Measurements from ENCODE around the gene ENDOD1. TPM values are rescaled to one million over a fixed set of nuclear protein-coding genes. Genes with fewer than 3 reads are reported as not detected.

Gene ENDOD1
- total and polyA plus RNA-seq, 2 experiments from 2014 or later, result 0.76 to 4.0 TPM

- TF ChIP-seq ETS1 (IDR thresholded peaks at IDR 0.05) (no peak), NANOG (IDR thresholded peaks at IDR 0.05; ENCODE audit: borderline replicate concordance) (no peak)
These were observed 14.1 kb downstream of the ENDOD1 start (continued) for GRCh38 chr11:95103701-95104100.

- Histone ChIP-seq H3K79me2 (replicated peaks; ENCODE audit: insufficient read depth) (no peaks in the 10 kb centered on the region), H3K4me3 (no peak overlapping the region), H3K27ac (ENCODE audit: low read depth) (no peak overlapping the region), H3K9me2 (ENCODE audit: insufficient read depth) (no peaks in the 10 kb centered on the region), H3F3A (replicated peaks; ENCODE audit: low read depth) (no peaks in the 10 kb centered on the region), H2AFZ (no peak overlapping the region), H4K20me1 (replicated peaks; ENCODE audit: insufficient read depth) (no peaks in the 10 kb centered on the region), H3K4me1 (ENCODE audit: insufficient read depth) (no peaks in the 10 kb centered on the region; the same call in 1 of the 2 replicates), H3K27me3 (ENCODE audit: insufficient read depth) (no peaks in the 10 kb centered on the region), H3K36me3 (ENCODE audit: insufficient read depth) (no peaks in the 10 kb centered on the region), H3K4me2 (no peak overlapping the region)
- H3K4me1 Mint-ChIP-seq, result peaks cover 19% of the 10 kb centered on the region
- ATAC-seq (no peak), DNase-seq (ENCODE audit: low spot score) (no peak)
- H3K4me3 Mint-ChIP-seq, result no peak overlapping the region
- no peaks in the 10 kb centered on the region for H3K36me3 Mint-ChIP-seq (ENCODE audit: low read depth)
- no peak overlapping the region for H3K27ac Mint-ChIP-seq
- no peaks in the 10 kb centered on the region for H3K9me3 Mint-ChIP-seq
- H3K27me3 Mint-ChIP-seq (ENCODE audit: insufficient read depth, low read depth, poor library complexity), result peaks cover 13% of the 10 kb centered on the region
- TF ChIP-seq, protein P1, sequence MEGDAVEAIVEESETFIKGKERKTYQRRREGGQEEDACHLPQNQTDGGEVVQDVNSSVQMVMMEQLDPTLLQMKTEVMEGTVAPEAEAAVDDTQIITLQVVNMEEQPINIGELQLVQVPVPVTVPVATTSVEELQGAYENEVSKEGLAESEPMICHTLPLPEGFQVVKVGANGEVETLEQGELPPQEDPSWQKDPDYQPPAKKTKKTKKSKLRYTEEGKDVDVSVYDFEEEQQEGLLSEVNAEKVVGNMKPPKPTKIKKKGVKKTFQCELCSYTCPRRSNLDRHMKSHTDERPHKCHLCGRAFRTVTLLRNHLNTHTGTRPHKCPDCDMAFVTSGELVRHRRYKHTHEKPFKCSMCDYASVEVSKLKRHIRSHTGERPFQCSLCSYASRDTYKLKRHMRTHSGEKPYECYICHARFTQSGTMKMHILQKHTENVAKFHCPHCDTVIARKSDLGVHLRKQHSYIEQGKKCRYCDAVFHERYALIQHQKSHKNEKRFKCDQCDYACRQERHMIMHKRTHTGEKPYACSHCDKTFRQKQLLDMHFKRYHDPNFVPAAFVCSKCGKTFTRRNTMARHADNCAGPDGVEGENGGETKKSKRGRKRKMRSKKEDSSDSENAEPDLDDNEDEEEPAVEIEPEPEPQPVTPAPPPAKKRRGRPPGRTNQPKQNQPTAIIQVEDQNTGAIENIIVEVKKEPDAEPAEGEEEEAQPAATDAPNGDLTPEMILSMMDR (conservative IDR thresholded peaks at IDR 0.05; ENCODE audit: low read depth in 2 of 2), result no peak
- TF ChIP-seq ZNF462 (CRISPR knock-in tag; IDR thresholded peaks at IDR 0.05) (no peak), ZNF114 (CRISPR knock-in tag; IDR thresholded peaks at IDR 0.05) (no peak), CREB1 (CRISPR knock-in tag; IDR thresholded peaks at IDR 0.05; ENCODE audit: low read depth) (no peak), NANOG (IDR thresholded peaks at IDR 0.05; ENCODE audit: borderline replicate concordance) (no peak), EZH2 (IDR thresholded peaks at IDR 0.05; ENCODE audit: low read depth, unreplicated experiment) (no peak), JUNB (IDR thresholded peaks at IDR 0.05; ENCODE audit: unreplicated experiment) (no peak), ETS1 (IDR thresholded peaks at IDR 0.05) (no peak), STAT1 (IDR thresholded peaks at IDR 0.05; ENCODE audit: unreplicated experiment) (no peak)
- TF ChIP-seq, protein P2, sequence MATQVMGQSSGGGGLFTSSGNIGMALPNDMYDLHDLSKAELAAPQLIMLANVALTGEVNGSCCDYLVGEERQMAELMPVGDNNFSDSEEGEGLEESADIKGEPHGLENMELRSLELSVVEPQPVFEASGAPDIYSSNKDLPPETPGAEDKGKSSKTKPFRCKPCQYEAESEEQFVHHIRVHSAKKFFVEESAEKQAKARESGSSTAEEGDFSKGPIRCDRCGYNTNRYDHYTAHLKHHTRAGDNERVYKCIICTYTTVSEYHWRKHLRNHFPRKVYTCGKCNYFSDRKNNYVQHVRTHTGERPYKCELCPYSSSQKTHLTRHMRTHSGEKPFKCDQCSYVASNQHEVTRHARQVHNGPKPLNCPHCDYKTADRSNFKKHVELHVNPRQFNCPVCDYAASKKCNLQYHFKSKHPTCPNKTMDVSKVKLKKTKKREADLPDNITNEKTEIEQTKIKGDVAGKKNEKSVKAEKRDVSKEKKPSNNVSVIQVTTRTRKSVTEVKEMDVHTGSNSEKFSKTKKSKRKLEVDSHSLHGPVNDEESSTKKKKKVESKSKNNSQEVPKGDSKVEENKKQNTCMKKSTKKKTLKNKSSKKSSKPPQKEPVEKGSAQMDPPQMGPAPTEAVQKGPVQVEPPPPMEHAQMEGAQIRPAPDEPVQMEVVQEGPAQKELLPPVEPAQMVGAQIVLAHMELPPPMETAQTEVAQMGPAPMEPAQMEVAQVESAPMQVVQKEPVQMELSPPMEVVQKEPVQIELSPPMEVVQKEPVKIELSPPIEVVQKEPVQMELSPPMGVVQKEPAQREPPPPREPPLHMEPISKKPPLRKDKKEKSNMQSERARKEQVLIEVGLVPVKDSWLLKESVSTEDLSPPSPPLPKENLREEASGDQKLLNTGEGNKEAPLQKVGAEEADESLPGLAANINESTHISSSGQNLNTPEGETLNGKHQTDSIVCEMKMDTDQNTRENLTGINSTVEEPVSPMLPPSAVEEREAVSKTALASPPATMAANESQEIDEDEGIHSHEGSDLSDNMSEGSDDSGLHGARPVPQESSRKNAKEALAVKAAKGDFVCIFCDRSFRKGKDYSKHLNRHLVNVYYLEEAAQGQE (IDR thresholded peaks at IDR 0.05; ENCODE audit: unreplicated experiment), result no peak
These were observed 14.6 kb downstream of the ENDOD1 start for GRCh38 chr11:95104121-95104830.
